Mesenchymal stem cell (in vitro differentiated cells and primary cell): ENCODE data around the gene HTT.

Source experiments
- DNase-seq: peaks from one replicate; pipeline ENCODE4 v3.0.0-alpha.2; 2013
- H2AFZ ChIP-seq: one replicate; pipeline ENCODE4 v1.6.1; 2013; ENCODE audit warnings: low read depth, mild to moderate bottlenecking, control low read depth, inconsistent platforms, low read length, moderate library complexity
- H2AK5ac ChIP-seq: 2 replicates; pipeline ENCODE4 v1.6.1; 2013; ENCODE audit warnings: low read length, moderate library complexity, mild to moderate bottlenecking, inconsistent platforms; ENCODE audit not compliant: severe bottlenecking
- H2BK120ac ChIP-seq: one replicate; pipeline ENCODE4 v1.6.1; 2013; ENCODE audit warnings: low read depth, mild to moderate bottlenecking, inconsistent platforms, low read length, moderate library complexity
- H2BK12ac ChIP-seq, 2 experiments: one replicate each; pipeline ENCODE4 v1.6.1; 2013; ENCODE audit warnings: inconsistent platforms in 2 of 2, low read length in 2 of 2, mild to moderate bottlenecking in 2 of 2, moderate library complexity in 2 of 2, control low read depth in 1 of 2
- H2BK15ac ChIP-seq: one replicate; pipeline ENCODE4 v1.6.1; 2013; ENCODE audit warnings: mild to moderate bottlenecking, low read depth, inconsistent platforms; ENCODE audit not compliant: poor library complexity, severe bottlenecking
- H2BK5ac ChIP-seq: 2 replicates; pipeline ENCODE4 v1.6.1; 2013; ENCODE audit warnings: low read depth, mild to moderate bottlenecking, low read length, control low read depth, inconsistent platforms; ENCODE audit not compliant: poor library complexity, severe bottlenecking
- H3K14ac ChIP-seq, 2 experiments: one replicate each; pipeline ENCODE4 v1.6.1; 2013; ENCODE audit warnings: inconsistent platforms in 2 of 2, low read length in 2 of 2, control low read depth in 1 of 2, mild to moderate bottlenecking in 1 of 2, moderate library complexity in 1 of 2
- H3K18ac ChIP-seq, 2 experiments: one replicate each; pipeline ENCODE4 v1.6.1; 2013; ENCODE audit warnings: inconsistent platforms in 2 of 2, low read length in 2 of 2, control low read depth in 1 of 2, low read depth in 1 of 2, mild to moderate bottlenecking in 1 of 2
- H3K23ac ChIP-seq, 2 experiments: one replicate each; pipeline ENCODE4 v1.6.1; 2013; ENCODE audit warnings: inconsistent platforms in 2 of 2, low read length in 2 of 2, mild to moderate bottlenecking in 2 of 2, moderate library complexity in 2 of 2, control low read depth in 1 of 2
- H3K27ac ChIP-seq: 2 replicates; pipeline ENCODE4 v1.5.1; 2013; ENCODE audit warnings: mild to moderate bottlenecking, moderate library complexity, low read length, control low read depth, inconsistent platforms; ENCODE audit not compliant: poor library complexity, severe bottlenecking
- H3K27me3 ChIP-seq, 2 experiments: 2 replicates each; pipeline versions ENCODE4 v1.6.1 to v1.7.0; 2013; ENCODE audit warnings: low read length in 2 of 2, mild to moderate bottlenecking in 2 of 2, moderate library complexity in 2 of 2, control low read depth in 1 of 2, inconsistent platforms in 1 of 2; ENCODE audit not compliant: control insufficient read depth in 1 of 2, insufficient read depth in 1 of 2
- H3K36me3 ChIP-seq, 2 experiments: 2 replicates each; pipeline versions ENCODE4 v1.6.1 to v1.7.0; 2013; ENCODE audit warnings: low read length in 2 of 2, control low read depth in 1 of 2, inconsistent platforms in 1 of 2, low read depth in 1 of 2, mild to moderate bottlenecking in 1 of 2; ENCODE audit not compliant: insufficient read depth in 2 of 2, control insufficient read depth in 1 of 2
- H3K4ac ChIP-seq, 2 experiments: one replicate each; pipeline ENCODE4 v1.6.1; 2013; ENCODE audit warnings: inconsistent platforms in 2 of 2, low read length in 2 of 2, mild to moderate bottlenecking in 2 of 2, moderate library complexity in 2 of 2, control low read depth in 1 of 2, low read depth in 1 of 2
- H3K4me1 ChIP-seq: 2 replicates; pipeline ENCODE4 v1.6.1; 2013; ENCODE audit warnings: low read depth, low read length, control low read depth; ENCODE audit not compliant: control insufficient read depth, insufficient read depth
- H3K4me2 ChIP-seq: 2 replicates; pipeline ENCODE4 v1.6.1; 2013; ENCODE audit warnings: low read length, mild to moderate bottlenecking, inconsistent platforms; ENCODE audit not compliant: poor library complexity, severe bottlenecking
- H3K4me3 ChIP-seq, 2 experiments: 2 replicates each; pipeline versions ENCODE4 v1.5.1 to v1.7.0; 2013; ENCODE audit warnings: low read length in 2 of 2, mild to moderate bottlenecking in 2 of 2, control low read depth in 1 of 2, low read depth in 1 of 2; ENCODE audit not compliant: insufficient read depth in 1 of 2
- H3K79me1 ChIP-seq: replicated peaks from 2 replicates; pipeline ENCODE4 v1.6.1; 2013; ENCODE audit warnings: mild to moderate bottlenecking, control low read depth, low read length, inconsistent platforms; ENCODE audit not compliant: poor library complexity, severe bottlenecking
- H3K9ac ChIP-seq: 2 replicates; pipeline ENCODE4 v1.7.0; 2013; ENCODE audit warnings: mild to moderate bottlenecking, low read length, moderate library complexity
- H3K9me3 ChIP-seq: 2 replicates; pipeline ENCODE4 v1.7.0; 2013; ENCODE audit warnings: mild to moderate bottlenecking, low read length; ENCODE audit not compliant: control insufficient read depth
- H4K8ac ChIP-seq: one replicate; pipeline ENCODE4 v1.6.1; 2013; ENCODE audit warnings: inconsistent platforms, mild to moderate bottlenecking, low read length, moderate library complexity
- H4K91ac ChIP-seq: one replicate; pipeline ENCODE4 v1.6.1; 2013; ENCODE audit warnings: mild to moderate bottlenecking, low read length, inconsistent platforms
- WGBS: methylation state at CpG from one replicate; pipeline ENCODE4 v1.1.7; 2013; ENCODE audit warnings: mixed read lengths; 5-methylcytosine and 5-hydroxymethylcytosine counted together

Gene HTT

GRCh38 chr4:3135155-3136011, 60.9 kb downstream of the HTT start:
- H3K4me2 ChIP-seq = no peak overlapping the region
- WGBS = 81% methylated on average over 6 of the region's 6 CpGs

GRCh38 chr4:3136454-3136853, 62.0 kb downstream of the HTT start:
- WGBS = no CpG with 5 or more reads among the region's 2 CpGs
- Histone ChIP-seq H3K36me3 (peaks cover 42 to 86% of the 10 kb centered on the region in 2 experiments), H2BK5ac (no peak overlapping the region), H3K9me3 (no peaks in the 10 kb centered on the region), H3K4ac (no peak overlapping the region), H2AFZ (no peak overlapping the region), H4K91ac (no peak overlapping the region), H3K18ac (no peak overlapping the region), H4K8ac (no peak overlapping the region), H3K27me3 (no peaks in the 10 kb centered on the region), H3K9ac (peak overlapping the region; percentile 81), H3K79me1 (peaks cover 11% of the 10 kb centered on the region), H3K14ac (no peak overlapping the region), H3K4me1 (no peaks in the 10 kb centered on the region), H3K27ac (no peak overlapping the region), H2BK15ac (no peak overlapping the region), H2BK120ac (no peak overlapping the region), H3K23ac (no peak overlapping the region), H3K4me3 (no peak overlapping the region), H2BK12ac (no peak overlapping the region), H2AK5ac (no peak overlapping the region), H3K4me2 (no peak overlapping the region)
- peak; percentile 33 for DNase-seq

More at GRCh38 chr4:3135155-3136011, 60.9 kb downstream of the HTT start:
- no peak overlapping the region for H2BK5ac ChIP-seq
- no peak overlapping the region for H3K23ac ChIP-seq
- H2AK5ac ChIP-seq = no peak overlapping the region
- peak overlapping the region; percentile 81 for H3K9ac ChIP-seq
- no peak overlapping the region for H3K14ac ChIP-seq
- no peak overlapping the region for H3K4ac ChIP-seq
- no peak overlapping the region for H4K91ac ChIP-seq
- no peak overlapping the region for H4K8ac ChIP-seq
- peak; percentile 20 for DNase-seq
- peaks cover 45 to 86% of the 10 kb centered on the region in 2 experiments for H3K36me3 ChIP-seq
- H3K27ac ChIP-seq = no peak overlapping the region
- H3K4me3 ChIP-seq = peak overlapping the region in 1 of 2 experiments; percentile 14
- peak overlapping the region; percentile 23 for H2BK15ac ChIP-seq
- no peaks in the 10 kb centered on the region for H3K27me3 ChIP-seq
- peak overlapping the region in 1 of 2 experiments; percentile 1 for H3K18ac ChIP-seq
- H2BK120ac ChIP-seq = peak overlapping the region; percentile 34
- H3K9me3 ChIP-seq = no peaks in the 10 kb centered on the region
- no peak overlapping the region for H2AFZ ChIP-seq
- H2BK12ac ChIP-seq = no peak overlapping the region
- peaks cover 10% of the 10 kb centered on the region for H3K79me1 ChIP-seq
- no peaks in the 10 kb centered on the region for H3K4me1 ChIP-seq

GRCh38 chr4:3137908-3138307, 63.4 kb downstream of the HTT start:
- no peak overlapping the region for H2BK120ac ChIP-seq
- H3K4me3 ChIP-seq = no peak overlapping the region
- DNase-seq = no peak
- no peak overlapping the region for H3K9ac ChIP-seq
- no peak overlapping the region for H3K18ac ChIP-seq
- H3K4me2 ChIP-seq = no peak overlapping the region
- H3K36me3 ChIP-seq = peaks cover 35 to 84% of the 10 kb centered on the region in 2 experiments
- no peak overlapping the region for H3K27ac ChIP-seq
- H3K14ac ChIP-seq = no peak overlapping the region
- H3K9me3 ChIP-seq = no peaks in the 10 kb centered on the region
- H3K23ac ChIP-seq = no peak overlapping the region
- H2AK5ac ChIP-seq = no peak overlapping the region
- H3K79me1 ChIP-seq = peaks cover 8% of the 10 kb centered on the region
- no CpG with 5 or more reads among the region's 2 CpGs for WGBS
- no peak overlapping the region for H4K8ac ChIP-seq
- H2AFZ ChIP-seq = no peak overlapping the region
- H4K91ac ChIP-seq = no peak overlapping the region
- H2BK5ac ChIP-seq = no peak overlapping the region
- no peak overlapping the region for H3K4ac ChIP-seq
- no peaks in the 10 kb centered on the region for H3K27me3 ChIP-seq
- no peak overlapping the region for H2BK15ac ChIP-seq
- no peak overlapping the region for H2BK12ac ChIP-seq
- no peaks in the 10 kb centered on the region for H3K4me1 ChIP-seq

- no CpG with 5 or more reads among the region's 2 CpGs for WGBS
- peaks cover 9% of the 10 kb centered on the region for H3K79me1 ChIP-seq
- no peak overlapping the region for H3K18ac ChIP-seq
- peaks cover 42 to 75% of the 10 kb centered on the region in 2 experiments for H3K36me3 ChIP-seq
- no peak overlapping the region for H2BK15ac ChIP-seq
- no peak overlapping the region for H2BK5ac ChIP-seq
- H3K27ac ChIP-seq = no peak overlapping the region
- no peak overlapping the region for H4K91ac ChIP-seq
- H3K23ac ChIP-seq = no peak overlapping the region
- H3K4me1 ChIP-seq = no peaks in the 10 kb centered on the region
- H3K4me2 ChIP-seq = no peak overlapping the region
- H3K9ac ChIP-seq = peak overlapping the region; percentile 28
- no peak overlapping the region for H2BK120ac ChIP-seq
- DNase-seq = peak; percentile 13
- H3K4ac ChIP-seq = no peak overlapping the region
- H2AFZ ChIP-seq = no peak overlapping the region
- H4K8ac ChIP-seq = no peak overlapping the region
- no peak overlapping the region for H2BK12ac ChIP-seq
- H2AK5ac ChIP-seq = no peak overlapping the region
- H3K9me3 ChIP-seq = no peaks in the 10 kb centered on the region
- no peaks in the 10 kb centered on the region for H3K27me3 ChIP-seq
- H3K14ac ChIP-seq = no peak overlapping the region
- no peak overlapping the region for H3K4me3 ChIP-seq
Observed at GRCh38 chr4:3145234-3145924, 70.9 kb downstream of the HTT start.
